ENCODE results near the gene AKNAD1.
A peak's percentile ranks its signal among the peaks of the same experiment; 100 is the strongest.

Gene AKNAD1

DNA sequence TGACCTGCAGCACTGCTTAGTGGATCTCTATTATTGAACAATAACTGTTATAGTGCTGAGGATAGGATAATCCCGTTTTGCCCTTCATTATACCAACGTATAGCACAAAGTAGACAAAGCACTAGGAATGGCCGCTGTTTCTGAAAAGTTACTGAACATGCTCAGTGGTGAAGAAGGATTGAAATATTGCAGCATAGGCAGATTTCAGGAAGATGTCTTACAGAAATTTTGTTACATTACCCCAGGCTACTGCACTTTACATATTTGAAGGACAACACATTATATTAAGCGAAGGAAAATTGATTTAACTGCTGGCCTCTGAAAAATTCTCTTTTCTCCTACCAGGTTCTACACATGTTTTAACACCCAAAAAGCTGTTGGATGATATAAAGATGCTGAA lies 48.5 kb downstream of the AKNAD1 start:
- Histone ChIP-seq H2BK12ac (ENCODE audit: low read length) (no peak overlapping the region), H3K4me1 (ENCODE audit: control insufficient read depth in 1 of 2, insufficient read depth in 2 of 2, low read length in 2 of 2) (no peaks in the 10 kb centered on the region), H3K36me3 (ENCODE audit: control insufficient read depth in 1 of 2, insufficient read depth in 2 of 2, low read length in 2 of 2) (peaks cover 5 to 10% of the 10 kb centered on the region in 2 experiments), H3K4ac (ENCODE audit: low read depth, low read length) (no peak overlapping the region), H2BK120ac (ENCODE audit: insufficient read depth, low read length, poor library complexity) (no peak overlapping the region), H2BK5ac (ENCODE audit: low read depth, low read length, poor library complexity) (no peak overlapping the region), H4K91ac (ENCODE audit: low read depth, low read length) (no peak overlapping the region), H3K14ac (ENCODE audit: low read length) (no peak overlapping the region), H3K79me2 (ENCODE audit: control insufficient read depth, insufficient read depth, low read length, poor library complexity) (no peaks in the 10 kb centered on the region), H3K9me3 (ENCODE audit: insufficient read depth, low read depth, low read length) (no peaks in the 10 kb centered on the region), H2AK5ac (ENCODE audit: low read length) (no peak overlapping the region), H3K79me1 (ENCODE audit: low read length) (peaks cover 3% of the 10 kb centered on the region), H3K4me3 (ENCODE audit: low read depth, low read length) (no peak overlapping the region), H3K9ac (ENCODE audit: low read length) (no peak overlapping the region), H3K27ac (ENCODE audit: low read depth, low read length) (no peak overlapping the region), H4K12ac (ENCODE audit: low read depth, low read length) (no peak overlapping the region), H3K4me2 (ENCODE audit: low read length) (no peak overlapping the region), H4K8ac (ENCODE audit: low read depth, low read length) (no peak overlapping the region), H3K18ac (ENCODE audit: low read length) (no peak overlapping the region), H3K23ac (ENCODE audit: low read length) (no peak overlapping the region), H3K27me3 (ENCODE audit: insufficient read depth, low read length) (no peaks in the 10 kb centered on the region), H2AFZ (ENCODE audit: insufficient read depth, low read length, poor library complexity) (no peak overlapping the region)
- WGBS (ENCODE audit: extremely low coverage, insufficient coverage, insufficient read length) = no CpG with 5 or more reads among the region's 4 CpGs
- DNase-seq = peak in 1 of 2 donors; percentile 62

GRCh38 chr1:108803548-108803947 lies 53.3 kb downstream of the AKNAD1 start:
- Histone ChIP-seq H3K36me3 (ENCODE audit: control insufficient read depth in 1 of 2, insufficient read depth in 2 of 2, low read length in 2 of 2) (peaks cover 6 to 13% of the 10 kb centered on the region in 2 experiments), H4K91ac (ENCODE audit: low read depth, low read length) (no peak overlapping the region), H3K4me3 (ENCODE audit: low read depth, low read length) (no peak overlapping the region), H2BK120ac (ENCODE audit: insufficient read depth, low read length, poor library complexity) (no peak overlapping the region), H3K79me2 (ENCODE audit: control insufficient read depth, insufficient read depth, low read length, poor library complexity) (no peaks in the 10 kb centered on the region), H3K9me3 (ENCODE audit: insufficient read depth, low read depth, low read length) (no peaks in the 10 kb centered on the region), H3K14ac (ENCODE audit: low read length) (no peak overlapping the region), H3K23ac (ENCODE audit: low read length) (no peak overlapping the region), H3K9ac (ENCODE audit: low read length) (no peak overlapping the region), H2AFZ (ENCODE audit: insufficient read depth, low read length, poor library complexity) (no peak overlapping the region), H2AK5ac (ENCODE audit: low read length) (no peak overlapping the region), H4K8ac (ENCODE audit: low read depth, low read length) (no peak overlapping the region), H3K79me1 (ENCODE audit: low read length) (no peaks in the 10 kb centered on the region), H3K4me2 (ENCODE audit: low read length) (no peak overlapping the region), H3K4ac (ENCODE audit: low read depth, low read length) (no peak overlapping the region), H3K18ac (ENCODE audit: low read length) (no peak overlapping the region), H2BK5ac (ENCODE audit: low read depth, low read length, poor library complexity) (no peak overlapping the region), H3K27me3 (ENCODE audit: insufficient read depth, low read length) (no peaks in the 10 kb centered on the region), H2BK12ac (ENCODE audit: low read length) (no peak overlapping the region), H4K12ac (ENCODE audit: low read depth, low read length) (no peak overlapping the region), H3K4me1 (ENCODE audit: control insufficient read depth in 1 of 2, insufficient read depth in 2 of 2, low read length in 2 of 2) (no peaks in the 10 kb centered on the region), H3K27ac (ENCODE audit: low read depth, low read length) (no peak overlapping the region)
- DNase-seq = no peak
- WGBS (ENCODE audit: extremely low coverage, insufficient coverage, insufficient read length) = no CpG with 5 or more reads among the region's 11 CpGs

- Histone ChIP-seq H3K4ac (ENCODE audit: low read depth, low read length) (no peak overlapping the region), H3K4me2 (ENCODE audit: low read length) (no peak overlapping the region), H3K79me1 (ENCODE audit: low read length) (no peaks in the 10 kb centered on the region), H4K8ac (ENCODE audit: low read depth, low read length) (no peak overlapping the region), H3K4me3 (ENCODE audit: low read depth, low read length) (no peak overlapping the region), H2BK120ac (ENCODE audit: insufficient read depth, low read length, poor library complexity) (no peak overlapping the region), H3K9me3 (ENCODE audit: insufficient read depth, low read depth, low read length) (no peaks in the 10 kb centered on the region), H3K14ac (ENCODE audit: low read length) (no peak overlapping the region), H3K4me1 (ENCODE audit: control insufficient read depth in 1 of 2, insufficient read depth in 2 of 2, low read length in 2 of 2) (no peaks in the 10 kb centered on the region), H3K27me3 (ENCODE audit: insufficient read depth, low read length) (no peaks in the 10 kb centered on the region), H3K9ac (ENCODE audit: low read length) (no peak overlapping the region), H2BK5ac (ENCODE audit: low read depth, low read length, poor library complexity) (no peak overlapping the region), H3K79me2 (ENCODE audit: control insufficient read depth, insufficient read depth, low read length, poor library complexity) (no peaks in the 10 kb centered on the region), H2BK12ac (ENCODE audit: low read length) (no peak overlapping the region), H3K36me3 (ENCODE audit: control insufficient read depth in 1 of 2, insufficient read depth in 2 of 2, low read length in 2 of 2) (peaks cover 9 to 15% of the 10 kb centered on the region in 2 experiments), H2AK5ac (ENCODE audit: low read length) (no peak overlapping the region), H3K27ac (ENCODE audit: low read depth, low read length) (no peak overlapping the region), H3K18ac (ENCODE audit: low read length) (no peak overlapping the region), H4K91ac (ENCODE audit: low read depth, low read length) (no peak overlapping the region), H3K23ac (ENCODE audit: low read length) (no peak overlapping the region), H2AFZ (ENCODE audit: insufficient read depth, low read length, poor library complexity) (no peak overlapping the region), H4K12ac (ENCODE audit: low read depth, low read length) (no peak overlapping the region)
- peak in 1 of 2 donors; percentile 63 for DNase-seq
These were observed 55.8 kb downstream of the AKNAD1 start for GRCh38 chr1:108801101-108801500.

GRCh38 chr1:108799001-108799400 lies 57.9 kb downstream of the AKNAD1 start:
- no peak overlapping the region for H3K4ac ChIP-seq (ENCODE audit: low read depth, low read length)
- H3K27me3 ChIP-seq (ENCODE audit: insufficient read depth, low read length) = no peaks in the 10 kb centered on the region

More at GRCh38 chr1:108799001-108799400, 57.9 kb downstream of the AKNAD1 start:
- H2AK5ac ChIP-seq (ENCODE audit: low read length) = no peak overlapping the region
- H2AFZ ChIP-seq (ENCODE audit: insufficient read depth, low read length, poor library complexity) = no peak overlapping the region
- no peak overlapping the region for H2BK120ac ChIP-seq (ENCODE audit: insufficient read depth, low read length, poor library complexity)
- H2BK12ac ChIP-seq (ENCODE audit: low read length) = no peak overlapping the region
- H3K79me2 ChIP-seq (ENCODE audit: control insufficient read depth, insufficient read depth, low read length, poor library complexity) = no peaks in the 10 kb centered on the region
- H4K91ac ChIP-seq (ENCODE audit: low read depth, low read length) = no peak overlapping the region
- H3K23ac ChIP-seq (ENCODE audit: low read length) = no peak overlapping the region
- H3K9me3 ChIP-seq (ENCODE audit: insufficient read depth, low read depth, low read length) = no peaks in the 10 kb centered on the region
- no peak overlapping the region for H3K18ac ChIP-seq (ENCODE audit: low read length)
- no peak overlapping the region for H3K14ac ChIP-seq (ENCODE audit: low read length)
- no peak overlapping the region for H4K8ac ChIP-seq (ENCODE audit: low read depth, low read length)
- no peak overlapping the region for H3K4me3 ChIP-seq (ENCODE audit: low read depth, low read length)
- no peak overlapping the region for H3K4me2 ChIP-seq (ENCODE audit: low read length)
- no peak overlapping the region for H3K9ac ChIP-seq (ENCODE audit: low read length)
- H3K36me3 ChIP-seq (ENCODE audit: control insufficient read depth in 1 of 2, insufficient read depth in 2 of 2, low read length in 2 of 2) = peaks cover 7 to 12% of the 10 kb centered on the region in 2 experiments
- H3K79me1 ChIP-seq (ENCODE audit: low read length) = no peaks in the 10 kb centered on the region
- no peak overlapping the region for H4K12ac ChIP-seq (ENCODE audit: low read depth, low read length)
- WGBS (ENCODE audit: extremely low coverage, insufficient coverage, insufficient read length) = no CpG with 5 or more reads among the region's 1 CpG
- H3K27ac ChIP-seq (ENCODE audit: low read depth, low read length) = no peak overlapping the region
- H3K4me1 ChIP-seq (ENCODE audit: control insufficient read depth in 1 of 2, insufficient read depth in 2 of 2, low read length in 2 of 2) = no peaks in the 10 kb centered on the region
- no peak for DNase-seq
- no peak overlapping the region for H2BK5ac ChIP-seq (ENCODE audit: low read depth, low read length, poor library complexity)
